ENCODE results near the gene DLX1.

DLX1 gene

GRCh38 chr2:172100080-172100934, 15.0 kb downstream of the DLX1 start:
- Histone ChIP-seq H3K4me3 (ENCODE audit: low read depth in 1 of 2, low read length in 1 of 2) (peak overlapping the region in 1 of 2 experiments; percentile 95), H3K9me3 (no peaks in the 10 kb centered on the region), H3K27ac (no peak overlapping the region), H3K4me1 (ENCODE audit: control insufficient read depth in 1 of 2, insufficient read depth in 1 of 2, low read depth in 1 of 2, low read length in 1 of 2) (peaks cover 67 to 77% of the 10 kb centered on the region in 2 experiments), H3K36me3 (no peaks in the 10 kb centered on the region), H3K27me3 (peaks cover 100% of the 10 kb centered on the region)
- TF ChIP-seq, protein P1, sequence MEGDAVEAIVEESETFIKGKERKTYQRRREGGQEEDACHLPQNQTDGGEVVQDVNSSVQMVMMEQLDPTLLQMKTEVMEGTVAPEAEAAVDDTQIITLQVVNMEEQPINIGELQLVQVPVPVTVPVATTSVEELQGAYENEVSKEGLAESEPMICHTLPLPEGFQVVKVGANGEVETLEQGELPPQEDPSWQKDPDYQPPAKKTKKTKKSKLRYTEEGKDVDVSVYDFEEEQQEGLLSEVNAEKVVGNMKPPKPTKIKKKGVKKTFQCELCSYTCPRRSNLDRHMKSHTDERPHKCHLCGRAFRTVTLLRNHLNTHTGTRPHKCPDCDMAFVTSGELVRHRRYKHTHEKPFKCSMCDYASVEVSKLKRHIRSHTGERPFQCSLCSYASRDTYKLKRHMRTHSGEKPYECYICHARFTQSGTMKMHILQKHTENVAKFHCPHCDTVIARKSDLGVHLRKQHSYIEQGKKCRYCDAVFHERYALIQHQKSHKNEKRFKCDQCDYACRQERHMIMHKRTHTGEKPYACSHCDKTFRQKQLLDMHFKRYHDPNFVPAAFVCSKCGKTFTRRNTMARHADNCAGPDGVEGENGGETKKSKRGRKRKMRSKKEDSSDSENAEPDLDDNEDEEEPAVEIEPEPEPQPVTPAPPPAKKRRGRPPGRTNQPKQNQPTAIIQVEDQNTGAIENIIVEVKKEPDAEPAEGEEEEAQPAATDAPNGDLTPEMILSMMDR (IDR thresholded peaks at IDR 0.05) = no peak

- H3K4me3 ChIP-seq (ENCODE audit: low read depth in 1 of 2, low read length in 1 of 2) = peak overlapping the region; percentile 57 to 95
- TF ChIP-seq, protein P1 (IDR thresholded peaks at IDR 0.05) = no peak
- no peaks in the 10 kb centered on the region for H3K9me3 ChIP-seq
- H3K36me3 ChIP-seq = no peaks in the 10 kb centered on the region
- H3K27ac ChIP-seq = no peak overlapping the region
- H3K27me3 ChIP-seq = peaks cover 100% of the 10 kb centered on the region
- H3K4me1 ChIP-seq (ENCODE audit: control insufficient read depth in 1 of 2, insufficient read depth in 1 of 2, low read depth in 1 of 2, low read length in 1 of 2) = peaks cover 67 to 77% of the 10 kb centered on the region in 2 experiments
Measured at GRCh38 chr2:172100935-172101820, 15.9 kb downstream of the DLX1 start.

GRCh38 chr2:172101821-172102390, 16.6 kb downstream of the DLX1 start:
- Histone ChIP-seq H3K4me1 (ENCODE audit: control insufficient read depth in 1 of 2, insufficient read depth in 1 of 2, low read depth in 1 of 2, low read length in 1 of 2) (peaks cover 68 to 77% of the 10 kb centered on the region in 2 experiments), H3K9me3 (no peaks in the 10 kb centered on the region), H3K36me3 (no peaks in the 10 kb centered on the region), H3K27ac (no peak overlapping the region), H3K27me3 (peaks cover 100% of the 10 kb centered on the region), H3K4me3 (ENCODE audit: low read depth in 1 of 2, low read length in 1 of 2) (peak overlapping the region; percentile 57 to 95)
- TF ChIP-seq, protein P1 (IDR thresholded peaks at IDR 0.05) = no peak

DNA sequence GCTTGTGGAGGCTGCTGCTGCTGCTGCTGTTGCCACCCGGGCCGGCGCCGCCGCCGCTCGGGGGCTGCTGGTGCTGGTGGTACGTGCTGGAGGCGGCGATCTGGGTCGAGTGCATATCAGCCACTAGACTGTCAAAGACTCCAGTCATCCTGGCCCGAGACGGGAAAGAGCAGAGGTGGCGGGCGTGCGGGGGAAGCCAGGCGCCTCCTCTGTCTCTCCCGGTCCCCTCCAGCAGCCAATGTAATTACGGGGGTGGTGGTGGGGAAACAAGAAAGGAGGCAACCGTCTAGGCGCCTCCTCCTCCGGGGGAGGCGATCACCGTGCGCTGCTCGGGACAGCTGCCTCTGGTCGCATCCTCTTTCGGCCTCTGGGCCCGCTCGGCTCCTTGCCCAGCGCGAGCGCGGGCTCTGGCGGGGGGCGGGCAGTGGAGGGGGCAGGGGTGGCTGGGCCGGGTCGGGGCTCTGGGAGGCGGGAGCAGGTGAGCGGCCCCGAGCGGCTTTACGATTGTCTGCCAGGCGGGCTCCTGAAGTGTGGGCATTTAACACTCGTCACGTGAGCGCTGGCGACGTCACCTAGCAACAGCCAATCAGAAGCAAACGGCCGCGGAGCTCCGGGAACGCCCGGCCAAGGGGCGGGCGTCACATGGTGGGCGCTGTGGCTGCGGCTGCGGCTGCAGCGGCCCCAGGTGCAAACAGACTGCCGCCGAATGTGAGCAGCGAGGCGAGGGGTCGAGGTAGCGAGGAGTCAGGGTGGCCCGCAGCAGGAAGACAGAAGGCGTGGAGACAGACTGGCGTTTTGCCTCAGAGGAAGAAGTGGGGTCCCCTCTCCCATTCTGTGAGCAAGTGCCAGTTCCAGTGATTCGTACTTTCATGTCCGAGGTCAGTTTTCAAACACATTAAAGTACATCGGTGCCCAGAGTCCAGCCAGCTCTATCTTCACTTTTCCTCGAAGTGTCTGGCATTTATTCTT, 17.4 kb downstream of the DLX1 start, which contains the start of gene DLX2:
Gene DLX2, minus strand, starts transcription at position 510 of the 969 bp plus-strand sequence. Its CDS starts 362 bp downstream, at position 148.
- Histone ChIP-seq H3K9me3 (no peaks in the 10 kb centered on the region), H3K27ac (no peak within 1 kb of the TSS), H3K4me1 (ENCODE audit: control insufficient read depth in 1 of 2, insufficient read depth in 1 of 2, low read depth in 1 of 2, low read length in 1 of 2) (peaks cover 68 to 76% of the 10 kb centered on the region in 2 experiments), H3K36me3 (no peaks in the 10 kb centered on the region), H3K4me3 (ENCODE audit: low read depth in 1 of 2, low read length in 1 of 2) (peak within 1 kb of the TSS; percentile 57 to 95), H3K27me3 (peaks cover 100% of the 10 kb centered on the region)
- TF ChIP-seq, protein P1 (IDR thresholded peaks at IDR 0.05) = no peak
